Activated CD4-positive, alpha-beta memory T cell treated with anti-CD3 and anti-CD28 coated beads, Interleukin-2, amount 10 ng/mL, durations not matched to agents 7 days and 5 days (primary cell): ENCODE measurements around the gene ZMYND19. TPM values are rescaled to one million over a fixed set of nuclear protein-coding genes. Genes with fewer than 3 reads are reported as not detected.
"Not testable (repeated sequence)": the region's sequence is repeated elsewhere in the genome, so short reads cannot be mapped to it uniquely, and the experiment has no call there.

Source experiments
- CTCF ChIA-PET: fragments of 350-600 bp; sonication (Branson Sonifier 250); formaldehyde crosslinking; loops from one replicate; lab custom pipeline; 2021; ENCODE audit warnings: antibody characterized with exemption, inconsistent platforms; lab: Charles Lee
- POLR2A ChIA-PET: fragments of 350-600 bp; sonication (Branson Sonifier 250); formaldehyde crosslinking; loops from one replicate; lab custom pipeline; 2021; ENCODE audit warnings: antibody characterized with exemption; lab: Charles Lee
- DNase-seq: peaks from one replicate; pipeline ENCODE4 v3.0.0-alpha.2; 2020
- H3K27ac Mint-ChIP-seq: one replicate; pipeline ENCODE4 v1.8.0; 2021; ENCODE audit warnings: mild to moderate bottlenecking, mixed read lengths
- H3K27me3 Mint-ChIP-seq: one replicate; pipeline ENCODE4 v1.8.0; 2021; ENCODE audit warnings: mixed read lengths
- H3K36me3 Mint-ChIP-seq: one replicate; pipeline ENCODE4 v1.8.0; 2021; ENCODE audit warnings: low read depth, mixed read lengths
- H3K4me1 Mint-ChIP-seq: one replicate; pipeline ENCODE4 v1.8.0; 2021; ENCODE audit warnings: mixed read lengths
- H3K4me3 Mint-ChIP-seq: one replicate; pipeline ENCODE4 v1.8.0; 2021; ENCODE audit warnings: mild to moderate bottlenecking, mixed read lengths
- H3K9me3 Mint-ChIP-seq: one replicate; pipeline ENCODE4 v1.8.0; 2021; ENCODE audit warnings: mixed read lengths
- total RNA-seq, 2 experiments: library from RNA; stranded (reverse); gene quantifications; one replicate each; pipeline ENCODE4 v1.2.3, GENCODE V29; 2021

ZMYND19 gene
- 10 to 100 TPM; 24.0 to 25.4 TPM for total RNA-seq

- Mint-ChIP-seq H3K36me3 (peaks cover 23% of the 10 kb centered on the region), H3K27ac (peak within 1 kb of the TSS; percentile 83), H3K9me3 (no peaks in the 10 kb centered on the region), H3K4me1 (peaks cover 22% of the 10 kb centered on the region), H3K4me3 (peak within 1 kb of the TSS; percentile 92), H3K27me3 (no peaks in the 10 kb centered on the region)
- CTCF ChIA-PET, result interaction anchor here (0.6 to 2.7 kb wide), 7 partner anchors 8 to 66 kb away, joined by 3 to 11 read pairs (median 3); partner anchors contain the start of genes DPH7, EHMT1 and MRPL41
- POLR2A ChIA-PET, result interaction anchor here (0.6 to 1.8 kb wide), 7 partner anchors 9 to 198 kb away, joined by 3 to 10 read pairs (median 7); partner anchors contain the start of genes ARRDC1, DPH7 and EHMT1
- DNase-seq, result peak; percentile 90
Measured at GRCh38 chr9:137590469-137591383, at the start of gene ZMYND19. TSS of gene ZMYND19 (minus strand) at chr9:137590512. CDS start at chr9:137590263, 249 bp downstream.

GRCh38 chr9:137639303-137640051, 49.2 kb upstream of the ZMYND19 start:
- Mint-ChIP-seq H3K27ac (peak overlapping the region; percentile 78), H3K9me3 (no peaks in the 10 kb centered on the region), H3K4me3 (peak overlapping the region; percentile 69), H3K4me1 (peaks cover 36% of the 10 kb centered on the region), H3K36me3 (peaks cover 34% of the 10 kb centered on the region), H3K27me3 (no peaks in the 10 kb centered on the region)
- POLR2A ChIA-PET, result interaction anchor here (1.4 to 1.8 kb wide), 3 partner anchors 9 to 20 kb away, joined by 4 to 7 read pairs (median 4); partner anchors contain the start of gene EHMT1
- CTCF ChIA-PET, result interaction anchor here (1.4 kb wide), 1 partner anchor 20 kb away, joined by 3 read pairs; no protein-coding TSS in a partner anchor
- DNase-seq, result no peak

- Mint-ChIP-seq H3K9me3 (no peaks in the 10 kb centered on the region), H3K36me3 (peaks cover 30% of the 10 kb centered on the region), H3K27ac (peak overlapping the region; percentile 78), H3K27me3 (no peaks in the 10 kb centered on the region), H3K4me3 (peak overlapping the region; percentile 69), H3K4me1 (peaks cover 36% of the 10 kb centered on the region)
- no peak for DNase-seq
- CTCF ChIA-PET, result interaction anchor here (1.4 kb wide), 1 partner anchor 20 kb away, joined by 4 read pairs; the partner anchor contains the start of gene EHMT1
- POLR2A ChIA-PET, result interaction anchor here (1.3 kb wide), 1 partner anchor 10 kb away, joined by 3 read pairs; no protein-coding TSS in a partner anchor
Measured at GRCh38 chr9:137638680-137639079, 48.4 kb upstream of the ZMYND19 start.

GRCh38 chr9:137634016-137634415, 43.7 kb upstream of the ZMYND19 start:
- Mint-ChIP-seq H3K9me3 (no peaks in the 10 kb centered on the region), H3K27me3 (no peaks in the 10 kb centered on the region), H3K36me3 (peaks cover 7% of the 10 kb centered on the region), H3K4me1 (peaks cover 43% of the 10 kb centered on the region), H3K4me3 (no peak overlapping the region), H3K27ac (no peak overlapping the region)
- DNase-seq, result no peak
- ChIA-PET CTCF (no interaction called here), POLR2A (no interaction called here)

- no peaks in the 10 kb centered on the region for H3K9me3 Mint-ChIP-seq
- H3K27me3 Mint-ChIP-seq, result no peaks in the 10 kb centered on the region
- no peak overlapping the region for H3K27ac Mint-ChIP-seq
- no peak overlapping the region for H3K4me3 Mint-ChIP-seq
- peaks cover 14% of the 10 kb centered on the region for H3K36me3 Mint-ChIP-seq
- CTCF ChIA-PET, result no interaction called here
- no peak for DNase-seq
- POLR2A ChIA-PET, result no interaction called here
- peaks cover 47% of the 10 kb centered on the region for H3K4me1 Mint-ChIP-seq
Measured at GRCh38 chr9:137632230-137633161, 42.2 kb upstream of the ZMYND19 start.

- Mint-ChIP-seq H3K27me3 (no peaks in the 10 kb centered on the region), H3K4me1 (peaks cover 49% of the 10 kb centered on the region)
- POLR2A ChIA-PET, result interaction anchor here (4.1 kb wide), 1 partner anchor 12 kb away, joined by 33 read pairs; the partner anchor contains the start of gene EHMT1
Measured at GRCh38 chr9:137631345-137632229, 41.3 kb upstream of the ZMYND19 start.

GRCh38 chr9:137630679-137631078, 40.4 kb upstream of the ZMYND19 start:
- POLR2A ChIA-PET, result interaction anchor here (4.1 kb wide), 1 partner anchor 11 kb away, joined by 33 read pairs; the partner anchor contains the start of gene EHMT1
- H3K9me3 Mint-ChIP-seq, result no peaks in the 10 kb centered on the region
- CTCF ChIA-PET, result no interaction called here
- no peaks in the 10 kb centered on the region for H3K27me3 Mint-ChIP-seq
- H3K4me3 Mint-ChIP-seq, result no peak overlapping the region
- peak overlapping the region; percentile 1 for H3K27ac Mint-ChIP-seq
- peaks cover 10% of the 10 kb centered on the region for H3K36me3 Mint-ChIP-seq
- peaks cover 51% of the 10 kb centered on the region for H3K4me1 Mint-ChIP-seq
- no peak for DNase-seq

More at GRCh38 chr9:137631345-137632229, 41.3 kb upstream of the ZMYND19 start:
- H3K9me3 Mint-ChIP-seq, result no peaks in the 10 kb centered on the region
- peaks cover 14% of the 10 kb centered on the region for H3K36me3 Mint-ChIP-seq
- no peak overlapping the region for H3K27ac Mint-ChIP-seq
- H3K4me3 Mint-ChIP-seq, result no peak overlapping the region
- no peak for DNase-seq
- CTCF ChIA-PET, result no interaction called here

GRCh38 chr9:137630126-137630525, 39.8 kb upstream of the ZMYND19 start:
- Mint-ChIP-seq H3K27ac (no peak overlapping the region), H3K4me3 (no peak overlapping the region), H3K4me1 (peaks cover 56% of the 10 kb centered on the region), H3K9me3 (no peaks in the 10 kb centered on the region), H3K27me3 (no peaks in the 10 kb centered on the region), H3K36me3 (peaks cover 15% of the 10 kb centered on the region)
- DNase-seq, result no peak
- ChIA-PET CTCF (interaction anchor here (1.0 kb wide), 1 partner anchor 12 kb away, joined by 4 read pairs; the partner anchor contains the start of gene EHMT1), POLR2A (interaction anchor here (4.1 kb wide), 1 partner anchor 11 kb away, joined by 33 read pairs; the partner anchor contains the start of gene EHMT1)

- H3K36me3 Mint-ChIP-seq, result peaks cover 26% of the 10 kb centered on the region
- H3K27ac Mint-ChIP-seq, result peak overlapping the region; percentile 35
Measured at GRCh38 chr9:137627406-137627805, 37.1 kb upstream of the ZMYND19 start.

GRCh38 chr9:137626464-137626863, 36.2 kb upstream of the ZMYND19 start:
- Mint-ChIP-seq H3K27me3 (no peaks in the 10 kb centered on the region), H3K27ac (peak overlapping the region; percentile 42), H3K4me1 (peaks cover 53% of the 10 kb centered on the region), H3K9me3 (no peaks in the 10 kb centered on the region), H3K36me3 (peaks cover 29% of the 10 kb centered on the region), H3K4me3 (no peak overlapping the region)
- POLR2A ChIA-PET, result interaction anchor here (1.0 kb wide), 1 partner anchor 8 kb away, joined by 3 read pairs; the partner anchor contains the start of gene EHMT1
- CTCF ChIA-PET, result interaction anchor here (0.6 kb wide), 1 partner anchor 11 kb away, joined by 4 read pairs; no protein-coding TSS in a partner anchor
- no peak for DNase-seq

More at GRCh38 chr9:137627406-137627805, 37.1 kb upstream of the ZMYND19 start:
- peaks cover 51% of the 10 kb centered on the region for H3K4me1 Mint-ChIP-seq
- ChIA-PET CTCF (interaction anchor here (1.4 to 2.3 kb wide), 2 partner anchors 46 to 48 kb away, joined by 4 to 12 read pairs; partner anchors contain the start of gene DPH7), POLR2A (interaction anchor here (1.0 to 4.1 kb wide), 4 partner anchors 8 to 37 kb away, joined by 3 to 33 read pairs (median 4); partner anchors contain the start of genes EHMT1 and ZMYND19)
- not testable (repeated sequence) for H3K9me3 Mint-ChIP-seq, H3K4me3 Mint-ChIP-seq, DNase-seq, H3K27me3 Mint-ChIP-seq
